K562 (cell line): ENCODE data around the gene GPR176. TPM values are rescaled to one million over a fixed set of nuclear protein-coding genes. Genes with fewer than 3 reads are reported as not detected.

Source experiments
- CREB5 ChIP-seq: fragments of 250-450 bp; sonication (Bioruptor Pico); IDR thresholded peaks from 2 replicates; pipeline ENCODE4 v1.5.0; 2020; ENCODE audit warnings: mild to moderate bottlenecking
- ETV1 ChIP-seq: fragments of 450-650 bp; conservative IDR thresholded peaks from 2 replicates; pipeline ENCODE4 v1.6.1; 2016; ENCODE audit warnings: missing genetic modification characterization, control low read depth, low read depth, missing compliant biosample characterization
- HEY1 ChIP-seq: fragments of 250-450 bp; sonication (Bioruptor Pico); IDR thresholded peaks from 2 replicates; pipeline ENCODE4 v1.5.0; 2020; ENCODE audit warnings: mild to moderate bottlenecking, moderate library complexity, borderline replicate concordance
- MXI1 ChIP-seq: IDR thresholded peaks from 2 replicates; pipeline ENCODE4 v1.6.1; 2011; ENCODE audit warnings: low read depth, mild to moderate bottlenecking, improper control_type of control experiment, low read length
- PHB ChIP-seq: fragments of 250-450 bp; sonication (Bioruptor Pico); IDR thresholded peaks from 2 replicates; pipeline ENCODE4 v1.5.0; 2021
- RCOR1 ChIP-seq, 2 experiments: IDR thresholded peaks; 2 replicates each; pipeline ENCODE4 v1.6.1; 2012; ENCODE audit warnings: low read depth in 2 of 2, low read length in 2 of 2, borderline replicate concordance in 1 of 2, improper control_type of control experiment in 1 of 2
- RFX7 ChIP-seq: fragments of 250-450 bp; sonication (Bioruptor Pico); IDR thresholded peaks from 2 replicates; pipeline ENCODE4 v1.5.1; 2021; ENCODE audit warnings: mild to moderate bottlenecking
- SAFB ChIP-seq: fragments of 200-400 bp; formaldehyde crosslinking; IDR thresholded peaks from 2 replicates; pipeline ENCODE4 v1.6.1; 2017; ENCODE audit warnings: low read depth, low read length, borderline replicate concordance
- SIRT6 ChIP-seq: IDR thresholded peaks from one replicate; pipeline ENCODE4 v1.6.1; 2012; ENCODE audit warnings: low read depth, mild to moderate bottlenecking, control low read depth, inconsistent platforms, low read length, moderate library complexity
- TBL1XR1 ChIP-seq, 2 experiments: IDR thresholded peaks; 2 replicates each; pipeline ENCODE4 v1.6.1; 2012; ENCODE audit warnings: improper control_type of control experiment in 2 of 2, low read length in 2 of 2, mild to moderate bottlenecking in 1 of 2
- ZBTB11 ChIP-seq, 3 experiments: fragments of 200-800 bp in 1 of 3; fragments of 250-450 bp in 1 of 3; fragments of 450-650 bp in 1 of 3; sonication (Bioruptor Pico) in 1 of 3; sonication (Bioruptor generic) in 1 of 3; formaldehyde crosslinking in 1 of 3; IDR thresholded peaks; 2 replicates each; pipeline versions ENCODE4 v1.6.1 to v1.8.0; 2016 to 2022; ENCODE audit warnings: mild to moderate bottlenecking in 2 of 3, missing genetic modification characterization in 2 of 3, missing compliant biosample characterization in 1 of 3, moderate library complexity in 1 of 3
- polyA plus RNA-seq, 8 experiments: library from polyadenylated mRNA; depleted of rRNA in 4 of 8; stranded (reverse) in 5 of 8; unstranded in 3 of 8; fragments of >200 nt; fragmentation: Nextera tagmentation in 2 of 8; fragmentation: Illumina TruSeq in 1 of 8; extraction: Ambion mirVana in 2 of 8; extraction: Trizol in 1 of 8; gene quantifications; 2 replicates each; pipeline versions ENCODE4 v1.2.1 to v1.2.3, GENCODE V29; 2011 to 2014; ENCODE audit warnings: inconsistent platforms in 1 of 8, missing spikeins in 1 of 8
- total RNA-seq, 7 experiments: library from RNA; depleted of rRNA in 6 of 7; stranded (reverse); fragments of >200 nt in 6 of 7; fragmentation: Illumina TruSeq in 2 of 7; extraction: Trizol in 2 of 7; gene quantifications; 2 replicates each; pipeline versions ENCODE4 v1.2.1 to v1.2.3, GENCODE V29; 2011 to 2021; ENCODE audit warnings: low replicate concordance in 1 of 7
- TF ChIP-seq, protein P1 (sequence below): fragments of 250-450 bp; sonication (Bioruptor Pico); IDR thresholded peaks from 2 replicates; pipeline ENCODE4 v1.8.0; 2022; ENCODE audit warnings: inconsistent platforms
- TF ChIP-seq, protein P2 (sequence below): fragments of 450-650 bp; IDR thresholded peaks from 2 replicates; pipeline ENCODE4 v1.7.0; 2016; ENCODE audit warnings: borderline replicate concordance

Gene GPR176
- total and polyA plus RNA-seq, 9 of the 15 experiments (the other 6 are each of a cell fraction or from before 2014, with no cell fraction given) = 0.03 to 1.2 (median 0.76) TPM

GRCh38 chr15:39860871-39861270 lies 59.2 kb downstream of the GPR176 start (continued):
- TF ChIP-seq ETV1 (no peak), RCOR1 (IDR thresholded peaks at IDR 0.05; ENCODE audit: borderline replicate concordance in 1 of 2, low read depth in 2 of 2, low read length in 2 of 2) (peak in 1 of 2 experiments; percentile 8; a peak in 1 of 4 replicates), HEY1 (CRISPR knock-in tag) (no peak), SAFB (no peak), CREB5 (CRISPR knock-in tag) (no peak), SIRT6 (no peak), PHB (CRISPR knock-in tag) (no peak), TBL1XR1 (IDR thresholded peaks at IDR 0.05; ENCODE audit: low read length in 2 of 2) (no peak), RFX7 (no peak), ZBTB11 (CRISPR knock-in tag; IDR thresholded peaks at IDR 0.05) (no peak), MXI1 (no peak)
- TF ChIP-seq, protein P1, sequence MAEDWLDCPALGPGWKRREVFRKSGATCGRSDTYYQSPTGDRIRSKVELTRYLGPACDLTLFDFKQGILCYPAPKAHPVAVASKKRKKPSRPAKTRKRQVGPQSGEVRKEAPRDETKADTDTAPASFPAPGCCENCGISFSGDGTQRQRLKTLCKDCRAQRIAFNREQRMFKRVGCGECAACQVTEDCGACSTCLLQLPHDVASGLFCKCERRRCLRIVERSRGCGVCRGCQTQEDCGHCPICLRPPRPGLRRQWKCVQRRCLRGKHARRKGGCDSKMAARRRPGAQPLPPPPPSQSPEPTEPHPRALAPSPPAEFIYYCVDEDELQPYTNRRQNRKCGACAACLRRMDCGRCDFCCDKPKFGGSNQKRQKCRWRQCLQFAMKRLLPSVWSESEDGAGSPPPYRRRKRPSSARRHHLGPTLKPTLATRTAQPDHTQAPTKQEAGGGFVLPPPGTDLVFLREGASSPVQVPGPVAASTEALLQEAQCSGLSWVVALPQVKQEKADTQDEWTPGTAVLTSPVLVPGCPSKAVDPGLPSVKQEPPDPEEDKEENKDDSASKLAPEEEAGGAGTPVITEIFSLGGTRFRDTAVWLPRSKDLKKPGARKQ (CRISPR knock-in tag) = no peak
- TF ChIP-seq, protein P2, sequence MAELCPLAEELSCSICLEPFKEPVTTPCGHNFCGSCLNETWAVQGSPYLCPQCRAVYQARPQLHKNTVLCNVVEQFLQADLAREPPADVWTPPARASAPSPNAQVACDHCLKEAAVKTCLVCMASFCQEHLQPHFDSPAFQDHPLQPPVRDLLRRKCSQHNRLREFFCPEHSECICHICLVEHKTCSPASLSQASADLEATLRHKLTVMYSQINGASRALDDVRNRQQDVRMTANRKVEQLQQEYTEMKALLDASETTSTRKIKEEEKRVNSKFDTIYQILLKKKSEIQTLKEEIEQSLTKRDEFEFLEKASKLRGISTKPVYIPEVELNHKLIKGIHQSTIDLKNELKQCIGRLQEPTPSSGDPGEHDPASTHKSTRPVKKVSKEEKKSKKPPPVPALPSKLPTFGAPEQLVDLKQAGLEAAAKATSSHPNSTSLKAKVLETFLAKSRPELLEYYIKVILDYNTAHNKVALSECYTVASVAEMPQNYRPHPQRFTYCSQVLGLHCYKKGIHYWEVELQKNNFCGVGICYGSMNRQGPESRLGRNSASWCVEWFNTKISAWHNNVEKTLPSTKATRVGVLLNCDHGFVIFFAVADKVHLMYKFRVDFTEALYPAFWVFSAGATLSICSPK = no peak
